ENCODE results near the gene GPR151.

DNA sequence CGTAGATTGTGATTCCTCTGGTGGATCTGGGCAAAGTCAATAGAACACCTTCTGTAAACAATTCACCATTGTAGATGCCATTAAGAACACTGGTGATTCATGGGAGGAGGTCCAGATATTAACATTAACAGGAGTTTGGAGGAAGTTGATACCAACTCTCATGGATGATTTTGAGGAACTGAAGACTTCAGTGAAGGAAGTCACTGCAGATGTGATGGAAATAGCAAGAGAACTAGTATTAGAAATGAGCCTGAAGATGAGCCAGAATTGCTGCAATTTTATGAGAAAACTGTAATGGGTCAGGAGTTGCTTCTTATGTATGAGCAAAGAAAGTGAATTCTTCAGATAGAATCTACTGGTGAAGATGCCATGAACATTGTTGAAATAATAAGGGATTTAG, 41.9 kb downstream of the GPR151 start:
- TF ChIP-seq, protein P1, sequence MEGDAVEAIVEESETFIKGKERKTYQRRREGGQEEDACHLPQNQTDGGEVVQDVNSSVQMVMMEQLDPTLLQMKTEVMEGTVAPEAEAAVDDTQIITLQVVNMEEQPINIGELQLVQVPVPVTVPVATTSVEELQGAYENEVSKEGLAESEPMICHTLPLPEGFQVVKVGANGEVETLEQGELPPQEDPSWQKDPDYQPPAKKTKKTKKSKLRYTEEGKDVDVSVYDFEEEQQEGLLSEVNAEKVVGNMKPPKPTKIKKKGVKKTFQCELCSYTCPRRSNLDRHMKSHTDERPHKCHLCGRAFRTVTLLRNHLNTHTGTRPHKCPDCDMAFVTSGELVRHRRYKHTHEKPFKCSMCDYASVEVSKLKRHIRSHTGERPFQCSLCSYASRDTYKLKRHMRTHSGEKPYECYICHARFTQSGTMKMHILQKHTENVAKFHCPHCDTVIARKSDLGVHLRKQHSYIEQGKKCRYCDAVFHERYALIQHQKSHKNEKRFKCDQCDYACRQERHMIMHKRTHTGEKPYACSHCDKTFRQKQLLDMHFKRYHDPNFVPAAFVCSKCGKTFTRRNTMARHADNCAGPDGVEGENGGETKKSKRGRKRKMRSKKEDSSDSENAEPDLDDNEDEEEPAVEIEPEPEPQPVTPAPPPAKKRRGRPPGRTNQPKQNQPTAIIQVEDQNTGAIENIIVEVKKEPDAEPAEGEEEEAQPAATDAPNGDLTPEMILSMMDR (IDR thresholded peaks at IDR 0.05 in 8 of 11, conservative IDR thresholded peaks at IDR 0.05 in 3 of 11) = no peak
- no peak for TF ChIP-seq POLR2AphosphoS5 (IDR thresholded peaks at IDR 0.05)

Measured in spleen (tissue), 7 donors.